ENCODE measurements around the gene TMED4.

TMED4 gene

DNA sequence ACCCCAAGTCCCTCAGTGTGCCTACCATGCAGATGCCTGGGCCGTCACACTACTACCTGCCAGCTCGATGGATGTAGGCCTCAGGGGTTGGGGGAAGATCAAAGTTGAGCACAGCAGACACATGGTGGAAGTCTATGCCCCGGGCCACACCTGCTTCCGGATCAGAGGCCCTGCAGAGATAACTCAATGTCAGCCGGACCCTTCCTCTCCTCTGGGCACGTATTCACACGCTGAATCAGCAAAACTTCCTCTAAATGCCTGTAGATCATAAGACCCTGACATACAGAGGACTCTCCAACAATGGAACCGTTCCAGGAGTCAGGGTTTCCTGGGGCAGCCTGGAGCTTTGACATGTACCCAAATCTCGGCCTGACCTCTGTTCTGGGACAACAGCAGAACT, 12.1 kb downstream of the TMED4 start:
- DNase-seq (ENCODE audit: extremely low read depth, low read depth) = no peak
- TF ChIP-seq, protein P1, sequence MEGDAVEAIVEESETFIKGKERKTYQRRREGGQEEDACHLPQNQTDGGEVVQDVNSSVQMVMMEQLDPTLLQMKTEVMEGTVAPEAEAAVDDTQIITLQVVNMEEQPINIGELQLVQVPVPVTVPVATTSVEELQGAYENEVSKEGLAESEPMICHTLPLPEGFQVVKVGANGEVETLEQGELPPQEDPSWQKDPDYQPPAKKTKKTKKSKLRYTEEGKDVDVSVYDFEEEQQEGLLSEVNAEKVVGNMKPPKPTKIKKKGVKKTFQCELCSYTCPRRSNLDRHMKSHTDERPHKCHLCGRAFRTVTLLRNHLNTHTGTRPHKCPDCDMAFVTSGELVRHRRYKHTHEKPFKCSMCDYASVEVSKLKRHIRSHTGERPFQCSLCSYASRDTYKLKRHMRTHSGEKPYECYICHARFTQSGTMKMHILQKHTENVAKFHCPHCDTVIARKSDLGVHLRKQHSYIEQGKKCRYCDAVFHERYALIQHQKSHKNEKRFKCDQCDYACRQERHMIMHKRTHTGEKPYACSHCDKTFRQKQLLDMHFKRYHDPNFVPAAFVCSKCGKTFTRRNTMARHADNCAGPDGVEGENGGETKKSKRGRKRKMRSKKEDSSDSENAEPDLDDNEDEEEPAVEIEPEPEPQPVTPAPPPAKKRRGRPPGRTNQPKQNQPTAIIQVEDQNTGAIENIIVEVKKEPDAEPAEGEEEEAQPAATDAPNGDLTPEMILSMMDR (IDR thresholded peaks at IDR 0.05; ENCODE audit: low read depth, low read length, missing control alignments) = no peak
- H3K4me3 ChIP-seq (replicated peaks; ENCODE audit: low read depth, low read length) = no peak overlapping the region

DNA sequence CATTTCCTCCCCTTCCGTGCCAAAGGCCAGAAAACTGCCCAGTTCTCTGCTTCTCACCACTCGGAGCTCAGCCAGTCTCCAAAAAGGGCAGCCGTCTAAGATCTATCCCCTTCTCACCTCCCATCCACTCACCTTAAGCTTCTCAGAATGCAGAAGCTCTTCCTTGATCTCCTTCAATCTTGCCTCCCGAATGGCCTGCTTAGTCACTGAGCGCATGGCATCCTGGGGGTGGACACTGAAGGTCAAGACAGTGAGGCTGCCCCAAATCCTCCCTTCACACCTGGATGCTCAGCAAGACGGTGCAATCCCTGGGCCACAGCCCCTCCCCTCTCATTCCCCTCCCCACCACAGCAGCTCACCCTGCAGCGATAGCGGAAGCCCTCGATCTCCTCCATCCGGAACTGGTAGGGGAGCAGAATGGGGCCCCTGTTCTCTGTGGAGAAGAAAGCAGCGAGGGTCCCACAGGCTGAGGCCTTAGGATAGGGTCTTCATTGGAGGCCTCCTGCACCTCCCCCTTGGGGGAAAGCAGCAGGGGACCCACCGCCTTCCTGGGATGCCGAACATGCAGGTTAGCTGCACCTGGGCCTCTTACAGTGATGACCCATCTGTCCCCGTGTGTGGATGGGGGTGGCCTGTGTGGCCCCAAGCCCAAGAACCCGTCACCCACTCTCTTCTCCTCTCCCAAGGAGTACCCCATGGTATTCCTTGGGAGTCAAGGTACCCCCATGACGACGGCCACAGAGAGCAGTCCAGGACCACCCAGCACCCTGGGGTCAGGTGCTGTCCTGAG, 13.1 kb downstream of the TMED4 start:
- H3K4me3 ChIP-seq (replicated peaks; ENCODE audit: low read depth, low read length) = no peak overlapping the region
- TF ChIP-seq, protein P1 (IDR thresholded peaks at IDR 0.05; ENCODE audit: low read depth, low read length, missing control alignments) = no peak
- DNase-seq (ENCODE audit: extremely low read depth, low read depth) = no peak

DNA sequence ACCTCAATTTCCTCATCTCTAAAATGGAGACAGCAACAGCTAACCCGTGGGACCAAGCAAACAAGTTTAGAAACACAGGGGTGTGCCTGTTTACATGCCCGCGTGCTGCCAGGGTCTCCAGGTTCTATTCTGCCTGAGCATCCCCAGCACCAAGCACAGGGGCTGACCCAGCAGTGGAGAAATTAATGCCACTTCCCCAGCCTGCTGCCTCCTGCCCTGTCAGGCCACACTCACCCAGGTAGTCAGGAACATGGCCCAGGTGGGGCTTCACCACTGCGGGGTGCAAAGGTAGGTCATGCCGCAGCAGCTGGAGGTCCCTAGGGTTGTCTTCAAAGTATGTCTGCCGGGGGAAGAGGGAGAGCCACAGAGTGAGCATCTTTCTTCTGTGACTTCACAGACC, 14.1 kb downstream of the TMED4 start:
- DNase-seq (ENCODE audit: extremely low read depth, low read depth) = no peak
- TF ChIP-seq, protein P1 (IDR thresholded peaks at IDR 0.05; ENCODE audit: low read depth, low read length, missing control alignments) = no peak
- H3K4me3 ChIP-seq (replicated peaks; ENCODE audit: low read depth, low read length) = no peak overlapping the region

DNA sequence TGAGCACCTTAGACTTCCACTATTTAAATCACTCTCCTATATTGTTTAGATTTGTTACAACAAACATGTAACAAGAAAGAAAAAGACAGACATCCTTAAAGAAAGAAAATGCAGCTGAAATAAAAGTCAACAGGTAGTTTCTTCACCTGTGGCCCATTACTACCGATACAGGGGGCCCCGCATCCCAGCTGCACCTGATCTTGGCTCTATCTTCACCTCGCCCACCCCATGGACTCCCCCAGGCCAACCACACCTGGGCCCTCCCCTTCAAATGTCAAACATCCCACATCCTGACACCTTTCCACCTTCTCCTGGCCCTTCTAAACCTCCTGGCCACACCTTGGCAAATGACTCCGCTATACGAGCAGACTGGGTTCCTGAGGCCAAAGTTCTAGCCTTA, 15.4 kb downstream of the TMED4 start:
- H3K4me3 ChIP-seq (replicated peaks; ENCODE audit: low read depth, low read length) = no peak overlapping the region
- no peak for DNase-seq (ENCODE audit: extremely low read depth, low read depth)
- TF ChIP-seq, protein P1 (IDR thresholded peaks at IDR 0.05; ENCODE audit: low read depth, low read length, missing control alignments) = no peak

DNA sequence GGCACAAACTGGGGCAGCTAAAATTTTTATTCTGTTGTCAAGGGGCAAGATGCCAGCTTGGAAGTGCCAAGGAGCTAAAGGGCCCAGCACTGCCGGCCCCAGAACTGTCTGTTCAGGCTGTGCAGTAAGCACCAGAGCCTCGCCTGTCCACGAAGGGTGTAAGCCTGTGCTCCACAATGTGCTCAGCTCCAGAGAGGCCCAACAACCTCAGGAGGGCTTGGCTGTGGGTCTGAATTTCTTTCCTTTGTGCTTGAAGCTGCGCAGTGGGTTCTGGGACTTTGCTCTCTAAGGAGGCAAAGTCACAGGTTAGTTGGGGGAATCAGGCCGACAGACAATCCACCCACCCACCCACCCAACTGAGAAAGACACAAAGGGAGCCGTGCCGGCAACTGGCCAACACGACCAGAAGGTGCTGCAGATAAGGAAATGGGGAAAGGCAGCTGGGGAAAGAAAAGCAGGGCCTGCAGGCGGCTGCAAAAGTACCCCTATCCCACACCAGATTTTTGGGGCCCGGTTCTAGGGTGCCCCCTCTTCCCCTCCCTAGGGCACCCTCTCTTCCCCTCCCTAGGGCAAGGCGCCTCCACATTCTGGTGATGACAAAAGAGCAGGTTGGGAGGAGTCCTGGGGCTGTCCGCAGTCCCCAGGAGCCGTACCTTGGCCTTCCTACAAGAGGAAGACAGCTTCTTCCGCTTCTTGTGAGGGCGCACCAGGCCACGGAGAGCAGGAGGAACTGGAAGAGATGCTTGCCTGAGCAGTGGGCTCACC, 16.1 kb downstream of the TMED4 start:
- H3K4me3 ChIP-seq (replicated peaks; ENCODE audit: low read depth, low read length) = no peak overlapping the region
- TF ChIP-seq, protein P1 (IDR thresholded peaks at IDR 0.05; ENCODE audit: low read depth, low read length, missing control alignments) = no peak
- no peak for DNase-seq (ENCODE audit: extremely low read depth, low read depth)

DNA sequence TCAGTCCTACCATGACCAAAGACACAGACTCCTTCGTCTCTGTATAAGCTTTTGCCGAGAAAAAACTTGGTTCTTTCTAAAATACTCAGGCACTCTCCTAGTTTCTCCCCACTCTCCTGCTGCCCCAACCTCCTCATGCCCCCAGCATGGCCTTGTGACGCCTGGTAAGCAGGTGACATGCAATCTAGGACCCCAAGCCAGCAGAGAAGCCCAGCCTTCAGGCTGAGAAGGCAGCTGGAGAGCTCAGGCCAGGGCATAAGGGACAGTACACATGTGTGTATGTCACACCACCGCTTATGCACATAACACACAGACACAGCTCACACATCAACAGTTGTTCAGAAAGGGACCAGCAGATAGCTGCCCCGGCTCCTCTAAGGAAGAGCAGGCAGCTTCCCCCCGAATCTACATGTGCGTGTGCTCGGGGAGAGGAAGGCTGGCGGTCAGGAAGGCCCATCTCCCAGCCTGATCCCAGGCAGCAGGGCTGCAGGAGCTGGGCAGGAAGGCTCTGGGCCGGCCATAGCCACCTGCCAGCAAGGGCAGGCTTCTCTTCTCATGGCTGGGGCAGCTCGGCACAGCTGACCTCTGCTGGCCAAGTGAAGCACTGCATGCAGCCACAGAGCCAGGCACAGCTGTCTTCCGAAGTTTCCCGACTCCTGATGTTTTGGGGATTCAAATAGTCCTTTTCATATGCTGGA, 16.8 kb downstream of the TMED4 start:
- peak; percentile 30 for DNase-seq (ENCODE audit: extremely low read depth, low read depth)
- H3K4me3 ChIP-seq (replicated peaks; ENCODE audit: low read depth, low read length) = no peak overlapping the region
- TF ChIP-seq, protein P1 (IDR thresholded peaks at IDR 0.05; ENCODE audit: low read depth, low read length, missing control alignments) = peak; percentile 94

Measured in HFF-Myc (cell line).